GM12878 (cell line): ENCODE data around the gene SLCO2A1. TPM values are rescaled to one million over a fixed set of nuclear protein-coding genes. Genes with fewer than 3 reads are reported as not detected.

Experiments
- ATAC-seq: fragments of 200-7000 bp; cut with Tn5 transposase; 3 replicates; pipeline ENCODE4 v1.9.1; 2020; ENCODE audit warnings: mild to moderate bottlenecking, moderate library complexity
- BruUV-seq: library from RNA; stranded (reverse); fragments of 400-500 nt; replicated peaks from 2 replicates; lab custom pipeline; 2021; lab: Mats Ljungman, UMichigan
- CTCF ChIA-PET: fragments of 300-600 bp; sonication (Branson Sonifier 250); formaldehyde crosslinking; extraction: SDS; loops from one replicate; lab custom pipeline; 2021; ENCODE audit warnings: inconsistent platforms; lab: Yijun Ruan, JAX
- POLR2A ChIA-PET: fragments of 350-600 bp; formaldehyde crosslinking; extraction: SDS; loops from one replicate; lab custom pipeline; 2021; ENCODE audit warnings: inconsistent platforms; lab: Charles Lee
- RAD21 ChIA-PET: fragments of 300-600 bp; sonication (Branson Sonifier 250); formaldehyde crosslinking; loops from one replicate; lab custom pipeline; 2023; ENCODE audit warnings: antibody characterized with exemption; ENCODE audit not compliant: unreplicated experiment; lab: Charles Lee
- SMC1A ChIA-PET: fragments of 300-600 bp; sonication (Branson Sonifier 250); formaldehyde crosslinking; loops from one replicate; lab custom pipeline; 2023; ENCODE audit not compliant: unreplicated experiment, uncharacterized antibody; lab: Charles Lee
- DNase-seq: peaks from one replicate; pipeline ENCODE4 v3.0.0-alpha.2; 2011; ENCODE audit warnings: low read depth, low spot score
- FAIRE-seq: peaks from 3 replicates; lab custom pipeline; 2011; peaks lifted over from hg19 to GRCh38; lab: Jason Lieb, UNC
- H2AFZ ChIP-seq: 2 replicates; pipeline ENCODE4 v1.6.0; 2011; ENCODE audit warnings: low read depth, low read length, control low read depth; ENCODE audit not compliant: control insufficient read depth
- H3K27ac ChIP-seq: 2 replicates; pipeline ENCODE4 v1.5.1; 2011; ENCODE audit warnings: control low read depth; ENCODE audit not compliant: control insufficient read depth, insufficient read depth
- H3K27me3 ChIP-seq, 2 experiments: replicated peaks in 1 of 2; 2 replicates each; pipeline versions ENCODE4 v1.6.0 to v1.6.1; 2011; ENCODE audit warnings: low read length in 1 of 2; ENCODE audit not compliant: control insufficient read depth in 2 of 2, insufficient read depth in 2 of 2
- H3K36me3 ChIP-seq, 2 experiments: 2 replicates each; pipeline ENCODE4 v1.5.1; 2011; ENCODE audit warnings: low read length in 1 of 2; ENCODE audit not compliant: control insufficient read depth in 2 of 2, insufficient read depth in 2 of 2
- H3K4me1 ChIP-seq: 2 replicates; pipeline ENCODE4 v1.6.1; 2011; ENCODE audit warnings: mild to moderate bottlenecking, low read length, moderate library complexity, mixed read lengths; ENCODE audit not compliant: control insufficient read depth, insufficient read depth
- H3K4me2 ChIP-seq: 2 replicates; pipeline ENCODE4 v1.6.0; 2011; ENCODE audit warnings: control low read depth; ENCODE audit not compliant: control insufficient read depth, insufficient read depth
- H3K4me3 ChIP-seq: fragments of 200-600 bp; sonication (generic); 2 replicates; pipeline ENCODE4 v1.5.1; 2016
- H3K79me2 ChIP-seq: 2 replicates; pipeline ENCODE4 v1.6.0; 2011; ENCODE audit warnings: low read length; ENCODE audit not compliant: control insufficient read depth, insufficient read depth
- H3K9ac ChIP-seq: 2 replicates; pipeline ENCODE4 v1.8.0; 2011; ENCODE audit warnings: low read length, control low read depth, mixed read lengths; ENCODE audit not compliant: control insufficient read depth, insufficient read depth
- H3K9me3 ChIP-seq: replicated peaks from 3 replicates; pipeline ENCODE4 v1.5.1; 2011; ENCODE audit warnings: mild to moderate bottlenecking, low read length; ENCODE audit not compliant: control insufficient read depth, insufficient read depth
- H4K20me1 ChIP-seq: 2 replicates; pipeline ENCODE4 v1.6.0; 2011; ENCODE audit not compliant: control insufficient read depth, insufficient read depth
- CREM ChIP-seq: IDR thresholded peaks from 2 replicates; pipeline ENCODE4 v1.6.1; 2014; ENCODE audit warnings: antibody characterized with exemption, low read depth
- EP300 ChIP-seq, 2 experiments: fragments of 150-350 bp in 1 of 2; IDR thresholded peaks; 2 replicates each; pipeline ENCODE4 v1.6.1; 2011 to 2012; ENCODE audit warnings: low read depth in 2 of 2, low read length in 2 of 2, borderline replicate concordance in 1 of 2, improper control_type of control experiment in 1 of 2, inconsistent platforms in 1 of 2; ENCODE audit not compliant: control insufficient read depth in 1 of 2
- GATAD2B ChIP-seq: fragments of 450-650 bp; conservative IDR thresholded peaks from 2 replicates; pipeline ENCODE4 v1.6.1; 2017; ENCODE audit warnings: low read depth, mild to moderate bottlenecking, moderate library complexity
- HCFC1 ChIP-seq: fragments of 150-350 bp; IDR thresholded peaks from 2 replicates; pipeline ENCODE4 v1.6.1; 2014; ENCODE audit warnings: low read length
- PAX8 ChIP-seq: fragments of 450-650 bp; IDR thresholded peaks from 2 replicates; pipeline ENCODE4 v1.6.1; 2017; ENCODE audit warnings: mild to moderate bottlenecking, moderate library complexity
- RAD21 ChIP-seq: IDR thresholded peaks from 2 replicates; pipeline ENCODE4 v1.6.1; 2011; ENCODE audit warnings: mild to moderate bottlenecking, low read depth, low read length, moderate library complexity; ENCODE audit not compliant: insufficient read depth
- RFX5 ChIP-seq: IDR thresholded peaks from 2 replicates; pipeline ENCODE4 v1.6.1; 2011; ENCODE audit warnings: low read depth, low read length, improper control_type of control experiment
- SMAD1 ChIP-seq: fragments of 450-650 bp; IDR thresholded peaks from 2 replicates; pipeline ENCODE4 v1.6.1; 2018; ENCODE audit warnings: mild to moderate bottlenecking, low read depth; ENCODE audit not compliant: partially characterized antibody
- WRNIP1 ChIP-seq: IDR thresholded peaks from 2 replicates; pipeline ENCODE4 v1.6.1; 2011; ENCODE audit warnings: low read depth, low read length, improper control_type of control experiment, borderline replicate concordance
- WGBS: methylation state at CpG from one replicate; pipeline ENCODE4 v1.1.6; 2016; ENCODE audit warnings: low lambda C conversion rate; ENCODE audit not compliant: insufficient replicate concordance, insufficient coverage; ENCODE audit errors: missing lambda C conversion rate; 5-methylcytosine and 5-hydroxymethylcytosine counted together
- in situ Hi-C: fragments of 300-500 bp; cut with MboI; formaldehyde crosslinking; loops from 9 replicates; pipeline ENCODE4 v1.14.3; 2018; ENCODE audit warnings: mixed read lengths
- intact Hi-C: fragments of 100-400 bp; cut with micrococcal nuclease; formaldehyde crosslinking; loops from one replicate; pipeline ENCODE4 v1.14.2; 2022; ENCODE audit not compliant: unreplicated experiment
- polyA plus RNA-seq, 11 experiments: library from polyadenylated mRNA; depleted of rRNA in 4 of 11; unstranded in 6 of 11; stranded (reverse) in 5 of 11; fragments of >200 nt; fragmentation: Nextera tagmentation in 4 of 11; fragmentation: Illumina TruSeq in 1 of 11; extraction: Ambion mirVana in 4 of 11; extraction: Trizol in 1 of 11; gene quantifications; 1 replicate in 1 of 11; 2 replicates in 10 of 11; pipeline versions ENCODE4 v1.2.1 to v1.2.3, GENCODE V29; 2011 to 2016; ENCODE audit warnings: inconsistent platforms in 2 of 11, missing spikeins in 2 of 11, low read depth in 1 of 11
- total RNA-seq, 4 experiments: library from RNA; depleted of rRNA in 3 of 4; stranded (reverse); fragments of >200 nt in 3 of 4; fragmentation: Illumina TruSeq in 1 of 4; extraction: Trizol in 1 of 4; gene quantifications; 2 replicates each; pipeline versions ENCODE4 v1.2.1 to v1.2.3, GENCODE V29; 2013 to 2021
- TF ChIP-seq, protein P1 (sequence below): fragments of 450-650 bp; formaldehyde crosslinking; IDR thresholded peaks from 2 replicates; pipeline ENCODE4 v1.4.0; 2020; ENCODE audit warnings: mild to moderate bottlenecking, moderate library complexity

The SLCO2A1 gene
- total and polyA plus RNA-seq, 10 of the 15 experiments (the other 5 are each of a cell fraction or from before 2014, with no cell fraction given) = 0.05 TPM; not detected in 9

- BruUV-seq = no TSS peak
- no peaks in the 10 kb centered on the region for H3K36me3 ChIP-seq
Observed at GRCh38 chr3:133979553-133979952, 50.2 kb downstream of the SLCO2A1 start.

More at GRCh38 chr3:133979553-133979952, 50.2 kb downstream of the SLCO2A1 start:
- no peak overlapping the region for H3K4me3 ChIP-seq
- RAD21 ChIA-PET = no interaction called here
- POLR2A ChIA-PET = no interaction called here
- no peaks in the 10 kb centered on the region for H4K20me1 ChIP-seq
- TF ChIP-seq SMAD1 (no peak), RAD21 (no peak), CREM (no peak), PAX8 (no peak), WRNIP1 (no peak), GATAD2B (no peak), EP300 (IDR thresholded peaks at IDR 0.05; ENCODE audit: borderline replicate concordance in 1 of 2, control insufficient read depth in 1 of 2, low read depth in 2 of 2, low read length in 2 of 2) (no peak), RFX5 (no peak), HCFC1 (no peak)
- TF ChIP-seq, protein P1, sequence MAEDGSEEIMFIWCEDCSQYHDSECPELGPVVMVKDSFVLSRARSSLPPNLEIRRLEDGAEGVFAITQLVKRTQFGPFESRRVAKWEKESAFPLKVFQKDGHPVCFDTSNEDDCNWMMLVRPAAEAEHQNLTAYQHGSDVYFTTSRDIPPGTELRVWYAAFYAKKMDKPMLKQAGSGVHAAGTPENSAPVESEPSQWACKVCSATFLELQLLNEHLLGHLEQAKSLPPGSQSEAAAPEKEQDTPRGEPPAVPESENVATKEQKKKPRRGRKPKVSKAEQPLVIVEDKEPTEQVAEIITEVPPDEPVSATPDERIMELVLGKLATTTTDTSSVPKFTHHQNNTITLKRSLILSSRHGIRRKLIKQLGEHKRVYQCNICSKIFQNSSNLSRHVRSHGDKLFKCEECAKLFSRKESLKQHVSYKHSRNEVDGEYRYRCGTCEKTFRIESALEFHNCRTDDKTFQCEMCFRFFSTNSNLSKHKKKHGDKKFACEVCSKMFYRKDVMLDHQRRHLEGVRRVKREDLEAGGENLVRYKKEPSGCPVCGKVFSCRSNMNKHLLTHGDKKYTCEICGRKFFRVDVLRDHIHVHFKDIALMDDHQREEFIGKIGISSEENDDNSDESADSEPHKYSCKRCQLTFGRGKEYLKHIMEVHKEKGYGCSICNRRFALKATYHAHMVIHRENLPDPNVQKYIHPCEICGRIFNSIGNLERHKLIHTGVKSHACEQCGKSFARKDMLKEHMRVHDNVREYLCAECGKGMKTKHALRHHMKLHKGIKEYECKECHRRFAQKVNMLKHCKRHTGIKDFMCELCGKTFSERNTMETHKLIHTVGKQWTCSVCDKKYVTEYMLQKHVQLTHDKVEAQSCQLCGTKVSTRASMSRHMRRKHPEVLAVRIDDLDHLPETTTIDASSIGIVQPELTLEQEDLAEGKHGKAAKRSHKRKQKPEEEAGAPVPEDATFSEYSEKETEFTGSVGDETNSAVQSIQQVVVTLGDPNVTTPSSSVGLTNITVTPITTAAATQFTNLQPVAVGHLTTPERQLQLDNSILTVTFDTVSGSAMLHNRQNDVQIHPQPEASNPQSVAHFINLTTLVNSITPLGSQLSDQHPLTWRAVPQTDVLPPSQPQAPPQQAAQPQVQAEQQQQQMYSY = no peak
- no peak overlapping the region for H2AFZ ChIP-seq
- CTCF ChIA-PET = no interaction called here
- intact Hi-C loops (no loop called here), in situ Hi-C loops (no loop called here)
- SMC1A ChIA-PET = no interaction called here
- no peaks in the 10 kb centered on the region for H3K4me1 ChIP-seq
- FAIRE-seq (no peak), ATAC-seq (no peak), DNase-seq (no peak)
- H3K4me2 ChIP-seq = no peak overlapping the region
- no peaks in the 10 kb centered on the region for H3K79me2 ChIP-seq
- no peak overlapping the region for H3K27ac ChIP-seq
- H3K27me3 ChIP-seq = no peaks in the 10 kb centered on the region; a peak in 2 of 4 replicates
- WGBS = 7% methylated on average over 7 of the region's 7 CpGs
- H3K9ac ChIP-seq = no peak overlapping the region
- no peaks in the 10 kb centered on the region for H3K9me3 ChIP-seq
